HEK293 (cell line): ENCODE results near the gene UTP18.

Experiments used
- CTCF ChIA-PET: fragments of 350-600 bp; formaldehyde crosslinking; extraction: SDS; loops from one replicate; lab custom pipeline; 2021; ENCODE audit warnings: antibody characterized with exemption; lab: Yijun Ruan, JAX
- POLR2A ChIA-PET: fragments of 300-600 bp; formaldehyde crosslinking; extraction: SDS; loops from one replicate; lab custom pipeline; 2020; ENCODE audit warnings: antibody characterized with exemption, inconsistent platforms; lab: Yijun Ruan, JAX
- H3K27ac ChIP-seq: fragments of 200-500 bp; sonication (Bioruptor generic); 2 replicates; pipeline ENCODE4 v1.5.1; 2014; ENCODE audit warnings: low read depth, low read length, control low read depth, inconsistent platforms; ENCODE audit errors: extremely low read depth
- H3K36me3 ChIP-seq, 2 experiments: fragments of 200-500 bp in 1 of 2; sonication (Bioruptor generic) in 1 of 2; 1 replicate in 1 of 2; 2 replicates in 1 of 2; pipeline ENCODE4 v1.5.1; 2014 to 2017; ENCODE audit warnings: inconsistent platforms in 2 of 2, low read length in 2 of 2; ENCODE audit not compliant: control insufficient read depth in 2 of 2, insufficient read depth in 1 of 2
- H3K4me1 ChIP-seq: fragments of 200-500 bp; sonication (Bioruptor generic); 2 replicates; pipeline ENCODE4 v1.5.1; 2014; ENCODE audit warnings: mild to moderate bottlenecking, low read length, inconsistent platforms; ENCODE audit not compliant: control insufficient read depth, insufficient read depth
- H3K4me3 ChIP-seq: 2 replicates; pipeline ENCODE4 v1.5.1; 2011; ENCODE audit warnings: low read depth, mild to moderate bottlenecking, control low read depth, low read length, moderate library complexity
- H3K9me3 ChIP-seq: fragments of 200-500 bp; sonication (Bioruptor generic); 2 replicates; pipeline ENCODE4 v1.5.1; 2014; ENCODE audit warnings: low read depth, low read length, inconsistent platforms; ENCODE audit not compliant: control insufficient read depth, insufficient read depth
- EGR2 ChIP-seq: fragments of 450-650 bp; formaldehyde crosslinking; IDR thresholded peaks from 2 replicates; pipeline ENCODE4 v1.5.1; 2016; ENCODE audit warnings: low read depth, missing biosample characterization, missing genetic modification characterization
- GLIS2 ChIP-seq: fragments of 450-650 bp; formaldehyde crosslinking; IDR thresholded peaks from 2 replicates; pipeline ENCODE4 v1.5.1; 2016; ENCODE audit warnings: missing biosample characterization, missing genetic modification characterization
- KLF10 ChIP-seq: fragments of 450-650 bp; IDR thresholded peaks from 2 replicates; pipeline ENCODE4 v1.5.1; 2018; ENCODE audit warnings: missing biosample characterization, mild to moderate bottlenecking, missing genetic modification characterization
- MEIS1 ChIP-seq: sonication (generic); formaldehyde crosslinking; IDR thresholded peaks from 2 replicates; pipeline ENCODE4 v1.8.1; 2022; ENCODE audit warnings: missing genetic modification reagents, mild to moderate bottlenecking, borderline replicate concordance
- MYNN ChIP-seq: fragments of 450-650 bp; formaldehyde crosslinking; IDR thresholded peaks from 2 replicates; pipeline ENCODE4 v1.5.1; 2016; ENCODE audit warnings: missing biosample characterization, missing genetic modification characterization, borderline replicate concordance
- ZBTB48 ChIP-seq: fragments of 450-650 bp; formaldehyde crosslinking; IDR thresholded peaks from 2 replicates; pipeline ENCODE4 v1.5.1; 2016; ENCODE audit warnings: missing biosample characterization, missing genetic modification characterization
- ZFHX2 ChIP-seq: fragments of 450-650 bp; formaldehyde crosslinking; conservative IDR thresholded peaks from 2 replicates; pipeline ENCODE4 v1.5.1; 2016; ENCODE audit warnings: missing biosample characterization, missing genetic modification characterization
- ZFP69B ChIP-seq: fragments of 450-650 bp; formaldehyde crosslinking; IDR thresholded peaks from 2 replicates; pipeline ENCODE4 v1.5.1; 2016; ENCODE audit warnings: missing biosample characterization, missing genetic modification characterization
- ZNF221 ChIP-seq: fragments of 450-650 bp; formaldehyde crosslinking; IDR thresholded peaks from 2 replicates; pipeline ENCODE4 v1.5.1; 2017; ENCODE audit warnings: missing biosample characterization, missing genetic modification characterization, borderline replicate concordance
- ZNF23 ChIP-seq: fragments of 450-650 bp; formaldehyde crosslinking; IDR thresholded peaks from 2 replicates; pipeline ENCODE4 v1.5.1; 2016; ENCODE audit warnings: missing biosample characterization, missing genetic modification characterization, borderline replicate concordance
- ZNF324 ChIP-seq: fragments of 450-650 bp; formaldehyde crosslinking; IDR thresholded peaks from 2 replicates; pipeline ENCODE4 v1.5.1; 2016; ENCODE audit warnings: missing biosample characterization, missing genetic modification characterization
- ZNF423 ChIP-seq: fragments of 450-650 bp; formaldehyde crosslinking; IDR thresholded peaks from 2 replicates; pipeline ENCODE4 v1.5.1; 2016; ENCODE audit warnings: missing biosample characterization, missing genetic modification characterization
- ZNF514 ChIP-seq: fragments of 450-650 bp; formaldehyde crosslinking; IDR thresholded peaks from 2 replicates; pipeline ENCODE4 v1.5.1; 2016; ENCODE audit warnings: missing biosample characterization, missing genetic modification characterization
- ZNF701 ChIP-seq: fragments of 450-650 bp; formaldehyde crosslinking; IDR thresholded peaks from 2 replicates; pipeline ENCODE4 v1.5.1; 2016; ENCODE audit warnings: missing biosample characterization, missing genetic modification characterization
- ZNF747 ChIP-seq: fragments of 450-650 bp; formaldehyde crosslinking; IDR thresholded peaks from 2 replicates; pipeline ENCODE4 v1.5.1; 2016; ENCODE audit warnings: missing biosample characterization, missing genetic modification characterization
- TF ChIP-seq, protein P1 (sequence below): fragments of 450-650 bp; formaldehyde crosslinking; conservative IDR thresholded peaks from 2 replicates; pipeline ENCODE4 v1.5.1; 2016; ENCODE audit warnings: low read depth, missing biosample characterization, missing genetic modification characterization
- TF ChIP-seq, protein P2 (sequence below): fragments of 450-650 bp; formaldehyde crosslinking; IDR thresholded peaks from 2 replicates; pipeline ENCODE4 v1.5.0; 2017; ENCODE audit warnings: missing biosample characterization, missing genetic modification characterization, borderline replicate concordance

Gene UTP18

DNA sequence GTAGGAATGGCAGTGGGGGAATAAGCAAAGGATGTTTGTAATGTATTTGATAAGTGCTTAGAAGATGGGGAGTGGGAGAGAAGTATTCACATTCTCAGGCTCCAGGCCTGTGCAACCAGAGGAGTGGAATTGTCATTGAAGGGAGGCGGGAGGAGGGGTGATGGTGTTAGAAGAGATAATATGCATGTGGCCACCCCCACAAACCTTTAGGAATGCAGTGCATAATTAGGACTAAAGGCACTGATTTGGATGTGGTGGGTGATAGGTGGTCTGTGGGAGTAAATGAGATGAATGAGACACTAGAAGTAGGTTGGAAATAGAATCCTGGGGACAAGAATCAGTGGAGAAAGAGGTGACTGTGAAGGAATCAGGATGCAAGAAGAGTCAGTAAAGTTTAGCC, 27.1 kb downstream of the UTP18 start:
- POLR2A ChIA-PET: no interaction called here
- Histone ChIP-seq H3K36me3 (peaks cover 88 to 94% of the 10 kb centered on the region in 2 experiments), H3K4me3 (no peak overlapping the region), H3K27ac (no peak overlapping the region), H3K4me1 (no peaks in the 10 kb centered on the region), H3K9me3 (no peaks in the 10 kb centered on the region)
- CTCF ChIA-PET: interaction anchor here (1.2 kb wide), 1 partner anchor 10 kb away, joined by 3 read pairs; no protein-coding TSS in a partner anchor
- TF ChIP-seq EGR2 (tag by site-specific recombination): peak; percentile 82
- no peak for TF ChIP-seq MYNN (tag by site-specific recombination)
- TF ChIP-seq, protein P1, sequence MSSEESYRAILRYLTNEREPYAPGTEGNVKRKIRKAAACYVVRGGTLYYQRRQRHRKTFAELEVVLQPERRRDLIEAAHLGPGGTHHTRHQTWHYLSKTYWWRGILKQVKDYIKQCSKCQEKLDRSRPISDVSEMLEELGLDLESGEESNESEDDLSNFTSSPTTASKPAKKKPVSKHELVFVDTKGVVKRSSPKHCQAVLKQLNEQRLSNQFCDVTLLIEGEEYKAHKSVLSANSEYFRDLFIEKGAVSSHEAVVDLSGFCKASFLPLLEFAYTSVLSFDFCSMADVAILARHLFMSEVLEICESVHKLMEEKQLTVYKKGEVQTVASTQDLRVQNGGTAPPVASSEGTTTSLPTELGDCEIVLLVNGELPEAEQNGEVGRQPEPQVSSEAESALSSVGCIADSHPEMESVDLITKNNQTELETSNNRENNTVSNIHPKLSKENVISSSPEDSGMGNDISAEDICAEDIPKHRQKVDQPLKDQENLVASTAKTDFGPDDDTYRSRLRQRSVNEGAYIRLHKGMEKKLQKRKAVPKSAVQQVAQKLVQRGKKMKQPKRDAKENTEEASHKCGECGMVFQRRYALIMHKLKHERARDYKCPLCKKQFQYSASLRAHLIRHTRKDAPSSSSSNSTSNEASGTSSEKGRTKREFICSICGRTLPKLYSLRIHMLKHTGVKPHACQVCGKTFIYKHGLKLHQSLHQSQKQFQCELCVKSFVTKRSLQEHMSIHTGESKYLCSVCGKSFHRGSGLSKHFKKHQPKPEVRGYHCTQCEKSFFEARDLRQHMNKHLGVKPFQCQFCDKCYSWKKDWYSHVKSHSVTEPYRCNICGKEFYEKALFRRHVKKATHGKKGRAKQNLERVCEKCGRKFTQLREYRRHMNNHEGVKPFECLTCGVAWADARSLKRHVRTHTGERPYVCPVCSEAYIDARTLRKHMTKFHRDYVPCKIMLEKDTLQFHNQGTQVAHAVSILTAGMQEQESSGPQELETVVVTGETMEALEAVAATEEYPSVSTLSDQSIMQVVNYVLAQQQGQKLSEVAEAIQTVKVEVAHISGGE (tag by site-specific recombination): no peak
- peak; percentile 64 for TF ChIP-seq ZFHX2 (tag by site-specific recombination)

DNA sequence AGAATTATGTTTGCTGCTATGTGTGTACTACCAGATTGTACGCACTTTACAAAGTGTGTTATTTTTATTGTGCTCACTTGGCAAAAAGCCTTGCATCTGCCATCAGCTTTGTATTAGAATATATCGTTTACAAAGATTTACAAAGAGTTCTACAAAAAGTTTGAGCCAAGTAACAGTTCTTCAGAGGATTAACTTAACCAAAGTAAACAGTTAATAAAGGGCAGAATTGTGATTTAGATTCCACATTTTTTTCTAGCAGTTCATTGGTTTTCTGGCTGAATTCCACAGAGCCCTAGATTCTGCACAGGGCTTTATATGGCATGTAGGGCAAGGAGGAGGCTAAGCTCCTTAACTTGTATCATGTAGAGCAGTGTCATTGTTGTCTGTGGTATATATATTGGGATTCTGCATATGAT, 29.4 kb downstream of the UTP18 start:
- Histone ChIP-seq H3K4me1 (no peaks in the 10 kb centered on the region), H3K36me3 (peaks cover 81 to 93% of the 10 kb centered on the region in 2 experiments), H3K27ac (no peak overlapping the region), H3K9me3 (no peaks in the 10 kb centered on the region), H3K4me3 (no peak overlapping the region)
- CTCF ChIA-PET: interaction anchor here (0.7 to 3.2 kb wide), 3 partner anchors 9 to 171 kb away, joined by 4 to 19 read pairs (median 6); no protein-coding TSS in a partner anchor
- TF ChIP-seq ZNF514 (tag by site-specific recombination): no peak
- TF ChIP-seq GLIS2 (tag by site-specific recombination): no peak
- TF ChIP-seq ZFP69B: no peak
- TF ChIP-seq MEIS1 (CRISPR knock-in tag): no peak
- TF ChIP-seq, protein P1 (tag by site-specific recombination): no peak
- TF ChIP-seq KLF10 (tag by site-specific recombination): no peak
- TF ChIP-seq, protein P2, sequence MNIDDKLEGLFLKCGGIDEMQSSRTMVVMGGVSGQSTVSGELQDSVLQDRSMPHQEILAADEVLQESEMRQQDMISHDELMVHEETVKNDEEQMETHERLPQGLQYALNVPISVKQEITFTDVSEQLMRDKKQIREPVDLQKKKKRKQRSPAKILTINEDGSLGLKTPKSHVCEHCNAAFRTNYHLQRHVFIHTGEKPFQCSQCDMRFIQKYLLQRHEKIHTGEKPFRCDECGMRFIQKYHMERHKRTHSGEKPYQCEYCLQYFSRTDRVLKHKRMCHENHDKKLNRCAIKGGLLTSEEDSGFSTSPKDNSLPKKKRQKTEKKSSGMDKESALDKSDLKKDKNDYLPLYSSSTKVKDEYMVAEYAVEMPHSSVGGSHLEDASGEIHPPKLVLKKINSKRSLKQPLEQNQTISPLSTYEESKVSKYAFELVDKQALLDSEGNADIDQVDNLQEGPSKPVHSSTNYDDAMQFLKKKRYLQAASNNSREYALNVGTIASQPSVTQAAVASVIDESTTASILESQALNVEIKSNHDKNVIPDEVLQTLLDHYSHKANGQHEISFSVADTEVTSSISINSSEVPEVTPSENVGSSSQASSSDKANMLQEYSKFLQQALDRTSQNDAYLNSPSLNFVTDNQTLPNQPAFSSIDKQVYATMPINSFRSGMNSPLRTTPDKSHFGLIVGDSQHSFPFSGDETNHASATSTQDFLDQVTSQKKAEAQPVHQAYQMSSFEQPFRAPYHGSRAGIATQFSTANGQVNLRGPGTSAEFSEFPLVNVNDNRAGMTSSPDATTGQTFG (tag by site-specific recombination): no peak
- TF ChIP-seq ZBTB48 (tag by site-specific recombination): no peak
- no peak for TF ChIP-seq ZNF324
- TF ChIP-seq ZNF747 (tag by site-specific recombination): no peak
- no peak for TF ChIP-seq ZNF23 (tag by site-specific recombination)
- no peak for TF ChIP-seq ZNF221 (tag by site-specific recombination)
- no peak for TF ChIP-seq ZNF701 (tag by site-specific recombination)
- no peak for TF ChIP-seq ZNF423 (tag by site-specific recombination)
- POLR2A ChIA-PET: no interaction called here
